ENCODE data around the gene LPP.

The LPP gene

DNA sequence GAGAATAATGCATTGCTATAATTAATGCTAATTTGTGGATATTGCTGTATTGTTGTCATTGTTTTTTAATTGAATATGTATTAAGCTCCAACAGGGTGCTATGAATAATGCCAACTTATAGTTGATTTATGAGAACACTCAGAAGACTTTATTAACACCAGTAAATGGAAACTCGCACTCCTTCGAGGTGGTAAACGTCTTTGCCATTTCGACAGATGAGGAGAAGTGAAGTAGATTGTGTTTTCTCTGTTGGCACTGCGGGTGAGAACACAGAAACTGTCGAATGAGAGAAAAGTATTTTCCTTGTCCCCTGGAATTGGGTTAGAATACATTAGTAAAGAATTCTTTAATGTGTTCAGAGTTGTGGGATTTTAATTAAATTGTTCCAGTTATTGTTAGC lies 354.5 kb downstream of the LPP start:
- CTCF ChIA-PET: no interaction called here
- TF ChIP-seq, protein P1, sequence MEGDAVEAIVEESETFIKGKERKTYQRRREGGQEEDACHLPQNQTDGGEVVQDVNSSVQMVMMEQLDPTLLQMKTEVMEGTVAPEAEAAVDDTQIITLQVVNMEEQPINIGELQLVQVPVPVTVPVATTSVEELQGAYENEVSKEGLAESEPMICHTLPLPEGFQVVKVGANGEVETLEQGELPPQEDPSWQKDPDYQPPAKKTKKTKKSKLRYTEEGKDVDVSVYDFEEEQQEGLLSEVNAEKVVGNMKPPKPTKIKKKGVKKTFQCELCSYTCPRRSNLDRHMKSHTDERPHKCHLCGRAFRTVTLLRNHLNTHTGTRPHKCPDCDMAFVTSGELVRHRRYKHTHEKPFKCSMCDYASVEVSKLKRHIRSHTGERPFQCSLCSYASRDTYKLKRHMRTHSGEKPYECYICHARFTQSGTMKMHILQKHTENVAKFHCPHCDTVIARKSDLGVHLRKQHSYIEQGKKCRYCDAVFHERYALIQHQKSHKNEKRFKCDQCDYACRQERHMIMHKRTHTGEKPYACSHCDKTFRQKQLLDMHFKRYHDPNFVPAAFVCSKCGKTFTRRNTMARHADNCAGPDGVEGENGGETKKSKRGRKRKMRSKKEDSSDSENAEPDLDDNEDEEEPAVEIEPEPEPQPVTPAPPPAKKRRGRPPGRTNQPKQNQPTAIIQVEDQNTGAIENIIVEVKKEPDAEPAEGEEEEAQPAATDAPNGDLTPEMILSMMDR (conservative IDR thresholded peaks at IDR 0.05; ENCODE audit: low read depth): no peak
- DNase-seq (ENCODE audit: low spot score): no peak
- POLR2A ChIA-PET (ENCODE audit: low non-redundant PET): no interaction called here
- no peak overlapping the region for H3K27ac ChIP-seq

DNA sequence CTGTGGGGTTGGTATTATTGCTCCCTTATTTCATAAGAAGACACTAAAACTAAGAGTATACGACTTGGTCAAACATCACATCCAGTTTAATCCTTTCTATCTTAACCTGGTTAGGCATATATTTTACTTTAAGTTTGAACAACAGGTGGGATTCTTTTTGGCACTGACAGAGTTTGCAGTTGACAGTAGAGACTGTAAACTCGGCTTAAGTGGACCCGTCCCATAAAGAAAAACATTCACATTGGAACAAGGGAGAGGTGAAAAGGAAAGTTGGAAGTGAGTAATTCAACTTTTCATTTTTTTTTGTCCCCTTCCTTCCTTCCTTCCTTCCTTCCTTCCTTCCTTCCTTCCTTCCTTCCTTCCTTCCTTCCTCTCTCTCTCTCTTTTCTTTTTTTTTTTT lies 355.4 kb downstream of the LPP start:
- CTCF ChIA-PET: no interaction called here
- TF ChIP-seq, protein P1 (conservative IDR thresholded peaks at IDR 0.05; ENCODE audit: low read depth): no peak
- POLR2A ChIA-PET (ENCODE audit: low non-redundant PET): no interaction called here
- no peak overlapping the region for H3K27ac ChIP-seq
- no peak for DNase-seq (ENCODE audit: low spot score)

DNA sequence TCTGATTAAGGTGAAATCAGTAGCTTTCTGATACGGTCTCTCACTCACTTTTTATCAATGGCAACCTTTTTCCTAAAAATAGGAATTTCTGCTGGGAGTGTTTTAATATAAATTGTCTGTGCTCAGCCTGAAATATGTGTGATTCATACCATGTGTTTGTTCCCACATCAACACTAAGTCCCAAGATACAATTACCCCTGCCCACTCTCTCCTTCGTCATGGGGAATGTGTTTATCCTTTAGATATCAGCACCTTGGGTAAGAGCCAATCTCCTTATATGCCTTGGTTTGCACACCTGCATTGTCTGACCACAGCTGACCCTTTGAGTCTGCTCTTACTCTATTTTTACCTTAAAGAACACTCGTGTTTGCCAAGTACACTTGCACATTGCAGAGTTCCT lies 356.4 kb downstream of the LPP start:
- TF ChIP-seq, protein P1 (conservative IDR thresholded peaks at IDR 0.05; ENCODE audit: low read depth): no peak
- no peak overlapping the region for H3K27ac ChIP-seq
- ChIA-PET POLR2A (ENCODE audit: low non-redundant PET) (no interaction called here), CTCF (interaction anchor here (0.6 kb wide), 1 partner anchor 15 kb away, joined by 3 read pairs; no protein-coding TSS in a partner anchor)
- peak; percentile 43 for DNase-seq (ENCODE audit: low spot score)

DNA sequence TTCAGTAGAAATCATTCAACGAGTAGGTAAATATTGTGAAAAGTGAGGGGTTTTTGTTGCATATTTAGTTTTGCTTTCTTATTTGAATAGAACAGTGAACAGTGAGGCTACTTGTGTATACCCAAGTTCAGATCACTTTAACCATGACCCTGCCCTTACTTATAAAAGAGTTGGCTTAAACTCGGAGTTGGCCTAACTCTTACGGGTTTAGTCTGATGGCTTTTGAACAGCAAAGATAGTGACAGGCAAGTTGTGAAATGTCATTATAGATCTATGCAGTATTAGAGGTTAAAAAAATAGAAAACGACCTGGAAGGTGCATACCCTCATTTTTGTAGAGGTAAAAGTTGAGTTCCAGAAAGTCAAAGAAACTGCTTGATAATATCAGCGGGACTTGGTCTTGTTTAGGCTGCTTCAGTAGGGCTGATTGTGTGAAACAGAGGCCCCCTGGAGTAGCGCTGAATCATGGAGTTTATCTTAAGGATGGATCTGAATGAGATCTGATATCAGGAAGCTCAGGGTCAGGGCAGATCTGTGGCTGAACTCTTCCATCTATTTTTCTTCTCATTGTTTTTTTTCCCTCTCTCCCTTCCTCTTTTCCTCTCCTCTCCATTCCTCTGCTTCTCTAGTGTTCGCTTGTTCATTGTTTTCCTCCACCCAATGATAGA lies 359.8 kb downstream of the LPP start:
- H3K27ac ChIP-seq: no peak overlapping the region
- CTCF ChIA-PET: no interaction called here
- POLR2A ChIA-PET (ENCODE audit: low non-redundant PET): no interaction called here
- TF ChIP-seq, protein P1 (conservative IDR thresholded peaks at IDR 0.05; ENCODE audit: low read depth): no peak
- DNase-seq (ENCODE audit: low spot score): no peak

DNA sequence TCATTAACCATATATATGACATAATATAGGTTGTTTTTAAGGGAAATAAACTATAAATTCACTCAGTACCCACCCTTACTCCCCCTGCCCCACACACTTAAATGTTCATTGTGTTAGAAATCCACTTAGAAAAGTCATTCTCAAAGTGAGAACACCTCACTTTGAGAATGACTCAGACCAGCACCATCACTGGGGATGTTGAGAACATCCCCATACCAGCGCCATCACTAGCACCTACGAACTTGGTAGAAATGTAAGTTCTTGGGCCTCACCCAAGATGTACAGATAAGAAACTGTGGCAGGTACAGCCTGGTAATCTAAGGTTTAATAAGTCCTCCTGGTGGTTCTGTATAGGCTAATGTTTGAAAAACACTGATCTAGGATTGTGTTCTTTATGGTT lies 362.6 kb downstream of the LPP start:
- POLR2A ChIA-PET (ENCODE audit: low non-redundant PET): no interaction called here
- TF ChIP-seq, protein P1 (conservative IDR thresholded peaks at IDR 0.05; ENCODE audit: low read depth): no peak
- DNase-seq (ENCODE audit: low spot score): no peak
- CTCF ChIA-PET: no interaction called here
- H3K27ac ChIP-seq: no peak overlapping the region

DNA sequence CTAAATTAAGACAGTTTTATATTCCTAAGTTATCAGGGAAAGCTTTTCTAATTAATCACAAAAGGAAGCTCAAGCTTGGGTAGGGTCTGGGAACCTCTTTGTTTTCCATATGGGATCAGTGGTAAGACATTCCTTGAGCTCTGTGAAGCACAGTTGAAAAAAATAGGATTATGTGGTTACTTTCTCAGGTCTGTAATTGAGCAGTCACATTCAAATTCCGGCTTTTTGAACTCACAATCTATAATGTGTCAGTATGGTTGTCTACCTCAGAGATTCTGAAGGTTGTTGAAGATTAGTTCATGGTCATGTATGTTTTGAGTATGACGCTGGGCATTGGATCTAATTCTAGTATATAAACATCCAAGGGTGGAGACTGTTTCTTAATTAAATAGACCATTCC lies 364.5 kb downstream of the LPP start:
- TF ChIP-seq, protein P1 (conservative IDR thresholded peaks at IDR 0.05; ENCODE audit: low read depth): no peak
- H3K27ac ChIP-seq: no peak overlapping the region
- no peak for DNase-seq (ENCODE audit: low spot score)
- CTCF ChIA-PET: no interaction called here
- POLR2A ChIA-PET (ENCODE audit: low non-redundant PET): no interaction called here
